ENCODE results near the gene THSD7A. TPM values are rescaled to one million over a fixed set of nuclear protein-coding genes. Genes with fewer than 3 reads are reported as not detected.

Gene THSD7A
- total and polyA plus RNA-seq, 5 experiments from 2014 or later: not detected

DNA sequence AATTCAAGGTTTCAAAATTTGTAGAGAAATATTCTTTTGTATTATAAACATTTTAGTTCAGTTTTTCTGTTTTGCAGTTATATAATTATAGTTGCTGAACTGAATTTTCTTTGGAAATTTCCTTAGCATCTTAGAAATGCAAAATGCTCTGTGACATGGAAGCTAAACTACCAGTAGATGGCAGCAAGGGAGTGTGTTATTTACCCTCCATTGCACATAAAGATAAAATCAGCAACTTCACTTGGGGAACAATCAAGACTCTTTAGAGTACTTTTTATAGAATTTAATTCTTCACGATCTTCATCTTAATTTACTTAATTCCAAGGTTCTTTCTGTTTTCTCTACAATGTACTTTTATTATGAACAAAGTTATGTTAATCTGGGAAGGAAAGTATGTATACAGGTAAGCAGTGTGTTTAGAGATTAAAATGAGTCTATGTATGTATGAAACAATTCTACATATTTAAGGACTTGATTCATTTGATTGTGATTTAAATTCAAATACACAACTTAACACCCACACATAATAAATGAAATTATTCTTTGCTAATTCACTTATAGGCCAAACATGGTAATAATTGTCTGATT is 404.2 kb downstream of the THSD7A start:
- ATAC-seq (no peak), DNase-seq (peak in 3 of 10 donors; percentile 5 to 6 (median 5))
- Mint-ChIP-seq H3K27ac (no peak overlapping the region), H3K36me3 (no peaks in the 10 kb centered on the region), H3K9me3 (no peaks in the 10 kb centered on the region), H3K4me3 (no peak overlapping the region), H3K27me3 (no peaks in the 10 kb centered on the region), H3K4me1 (peaks cover 0 to 4% (median 0%) of the 10 kb centered on the region in 4 donors)
- POLR2A ChIA-PET: no interaction called here

DNA sequence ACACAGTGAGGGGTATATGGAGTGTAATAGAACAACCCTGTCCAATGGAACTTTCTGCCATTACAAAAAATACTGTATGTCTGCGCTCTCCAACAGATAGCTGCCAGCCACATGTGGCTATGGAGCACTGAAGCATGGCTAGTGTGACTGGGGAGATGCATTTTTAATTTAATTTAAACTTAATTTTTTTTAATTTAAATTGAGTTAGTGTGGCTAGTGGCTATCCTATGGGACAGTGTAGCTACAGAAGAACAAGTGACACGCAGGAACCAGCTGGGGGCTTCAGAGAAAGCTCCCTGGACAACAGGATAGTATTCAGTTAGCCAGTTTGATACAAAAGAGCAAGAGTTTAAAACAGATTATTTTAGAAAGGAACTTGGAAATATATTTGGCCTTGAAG is 408.0 kb downstream of the THSD7A start:
- Mint-ChIP-seq H3K4me1 (no peaks in the 10 kb centered on the region), H3K27me3 (peaks cover 0 to 5% (median 0%) of the 10 kb centered on the region in 5 donors), H3K36me3 (peaks cover 0 to 6% (median 0%) of the 10 kb centered on the region in 3 donors), H3K4me3 (no peak overlapping the region), H3K9me3 (peaks cover 0 to 16% (median 0%) of the 10 kb centered on the region in 9 donors), H3K27ac (no peak overlapping the region)
- DNase-seq (no peak), ATAC-seq (no peak)
- POLR2A ChIA-PET: no interaction called here

DNA sequence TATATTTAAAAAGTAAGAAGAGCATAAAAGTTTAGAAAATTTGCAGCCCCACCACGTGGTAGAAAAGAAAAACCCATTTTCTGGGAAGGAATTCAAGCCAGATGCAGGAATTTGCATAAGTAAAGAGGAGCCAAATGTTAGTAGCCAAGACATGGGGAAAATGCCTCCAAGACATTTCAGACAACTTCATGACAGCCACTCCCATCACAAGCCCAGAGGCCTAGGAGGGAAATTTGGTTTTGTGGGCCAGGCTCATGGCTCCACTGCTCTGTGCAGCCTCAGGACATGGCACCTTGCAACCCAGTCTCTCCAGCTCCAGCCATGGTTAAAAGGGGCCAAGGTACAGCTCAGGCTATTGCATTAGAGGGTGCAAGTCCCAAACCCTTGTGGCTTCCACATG is 411.9 kb downstream of the THSD7A start:
- H3K9me3 Mint-ChIP-seq: peaks cover 0 to 21% (median 1%) of the 10 kb centered on the region in 9 donors
- no peaks in the 10 kb centered on the region for H3K4me1 Mint-ChIP-seq
- POLR2A ChIA-PET: no interaction called here
- H3K27ac Mint-ChIP-seq: no peak overlapping the region
- H3K4me3 Mint-ChIP-seq: no peak overlapping the region
- DNase-seq: no peak
- H3K27me3 Mint-ChIP-seq: peaks cover 0 to 5% (median 0%) of the 10 kb centered on the region in 5 donors
- peaks cover 0 to 6% (median 0%) of the 10 kb centered on the region in 3 donors for H3K36me3 Mint-ChIP-seq
- no peak for ATAC-seq

DNA sequence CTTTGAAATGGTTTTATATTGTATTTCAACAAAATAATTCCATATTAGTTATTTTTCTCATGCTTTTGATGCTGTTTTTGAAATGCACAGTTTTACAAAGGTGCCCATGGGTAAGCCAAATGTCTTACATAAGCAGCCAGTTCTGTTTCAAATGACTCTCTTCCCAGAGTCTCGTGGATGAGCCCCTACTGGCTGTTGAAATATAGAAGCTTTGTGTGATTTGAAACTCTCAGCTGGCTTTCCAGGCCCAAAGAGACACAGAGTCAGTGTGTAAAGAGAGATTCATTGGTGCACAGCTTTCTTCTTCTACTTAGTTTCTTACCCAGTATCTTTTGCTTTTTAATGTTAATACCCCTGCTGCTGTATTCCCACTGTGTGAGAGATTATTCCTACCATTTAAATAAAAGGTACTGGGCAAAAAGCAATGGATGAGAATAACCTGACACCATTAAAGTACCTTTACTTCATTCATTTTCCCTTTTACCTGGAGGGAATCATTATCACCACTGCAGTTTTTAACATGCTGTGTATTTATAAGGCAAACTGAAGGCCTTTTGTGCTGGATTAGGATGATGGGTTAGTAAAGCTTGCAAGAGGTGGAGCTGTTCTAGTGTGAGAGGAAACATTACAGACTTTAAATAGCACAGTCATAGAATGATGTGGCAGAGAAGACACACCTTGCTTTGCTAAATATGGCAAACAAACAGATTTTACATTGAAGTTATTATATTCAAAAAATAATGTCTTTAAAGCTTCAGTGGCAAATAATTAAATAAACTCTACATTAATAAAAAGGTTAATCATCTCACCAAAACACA is 415.1 kb downstream of the THSD7A start:
- Mint-ChIP-seq H3K27ac (no peak overlapping the region), H3K9me3 (peaks cover 0 to 36% (median 6%) of the 10 kb centered on the region in 9 donors), H3K27me3 (peaks cover 0 to 5% (median 0%) of the 10 kb centered on the region in 5 donors), H3K36me3 (peaks cover 0 to 14% (median 0%) of the 10 kb centered on the region in 3 donors), H3K4me3 (no peak overlapping the region), H3K4me1 (no peaks in the 10 kb centered on the region)
- no peak for ATAC-seq
- POLR2A ChIA-PET: no interaction called here
- DNase-seq: no peak

DNA sequence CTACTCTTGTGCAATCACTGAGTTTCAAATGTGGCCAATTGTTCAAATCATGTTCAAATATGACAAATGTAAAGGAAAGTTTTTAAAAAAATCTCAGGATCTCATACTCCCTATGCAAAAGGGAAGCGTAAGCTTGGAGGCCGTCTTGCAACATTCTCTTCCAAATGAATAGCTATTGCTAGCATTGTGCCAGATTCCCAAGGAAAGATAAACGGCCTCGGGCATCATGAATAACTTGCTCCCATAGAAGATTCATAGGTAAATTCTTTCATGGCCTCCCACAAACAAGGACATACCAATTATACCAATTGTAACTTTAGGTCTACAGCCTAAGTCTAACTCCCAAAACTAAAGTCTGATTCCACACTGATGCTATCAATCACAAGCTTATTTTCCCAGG is 416.9 kb downstream of the THSD7A start:
- POLR2A ChIA-PET: no interaction called here

DNA sequence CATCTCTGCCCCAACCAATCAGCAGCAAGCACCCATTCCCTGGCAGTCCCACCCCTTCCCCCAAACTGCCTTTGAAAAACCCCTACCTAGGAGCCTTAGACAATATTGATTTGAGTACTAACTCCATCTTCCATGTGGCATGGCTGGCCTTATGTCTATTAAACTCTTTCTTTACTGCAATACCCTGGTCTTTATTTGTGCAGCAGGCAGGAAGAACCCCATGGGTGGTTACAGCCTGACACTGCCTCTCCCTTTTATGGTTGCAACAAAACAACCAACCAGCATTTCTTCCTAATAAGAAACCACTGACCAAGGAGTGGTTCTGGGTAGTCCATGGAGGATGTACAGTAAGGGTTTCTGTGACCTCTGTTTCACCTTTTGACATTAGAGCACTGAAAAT is 418.1 kb downstream of the THSD7A start:
- Mint-ChIP-seq H3K4me3 (no peak overlapping the region), H3K27me3 (peaks cover 0 to 2% (median 0%) of the 10 kb centered on the region in 5 donors), H3K4me1 (no peaks in the 10 kb centered on the region), H3K36me3 (peaks cover 0 to 8% (median 0%) of the 10 kb centered on the region in 3 donors), H3K9me3 (peaks cover 0 to 20% (median 5%) of the 10 kb centered on the region in 9 donors), H3K27ac (no peak overlapping the region)
- ATAC-seq (no peak), DNase-seq (no peak)
- POLR2A ChIA-PET: no interaction called here

More for the DNA sequence above, 416.9 kb downstream of the THSD7A start:
- no peak for ATAC-seq
- H3K36me3 Mint-ChIP-seq: peaks cover 0 to 14% (median 0%) of the 10 kb centered on the region in 3 donors
- H3K4me1 Mint-ChIP-seq: no peaks in the 10 kb centered on the region
- no peak for DNase-seq
- H3K27me3 Mint-ChIP-seq: peaks cover 0 to 5% (median 0%) of the 10 kb centered on the region in 5 donors
- no peak overlapping the region for H3K27ac Mint-ChIP-seq
- H3K4me3 Mint-ChIP-seq: no peak overlapping the region
- peaks cover 0 to 29% (median 6%) of the 10 kb centered on the region in 9 donors for H3K9me3 Mint-ChIP-seq

DNA sequence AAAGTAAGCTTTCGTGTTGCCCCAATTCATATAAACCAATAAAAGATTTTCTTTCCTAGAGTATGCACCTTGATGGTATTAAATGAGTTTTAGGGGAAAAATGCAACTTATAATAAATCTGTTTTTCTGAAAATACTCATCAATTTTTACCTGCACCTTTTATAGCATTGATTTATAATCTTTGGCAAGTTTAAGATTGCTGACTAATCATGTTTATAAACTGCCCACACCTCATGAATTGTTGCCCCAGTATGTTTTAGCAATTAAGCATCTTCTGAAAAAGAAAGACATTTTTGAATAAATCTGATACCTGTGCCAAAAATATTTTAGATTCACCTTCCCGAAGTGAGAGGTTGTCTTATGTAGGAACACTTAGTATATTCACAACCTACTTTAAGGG is 420.0 kb downstream of the THSD7A start:
- ATAC-seq: no peak
- peaks cover 0 to 8% (median 0%) of the 10 kb centered on the region in 3 donors for H3K36me3 Mint-ChIP-seq
- peaks cover 0 to 20% (median 5%) of the 10 kb centered on the region in 9 donors for H3K9me3 Mint-ChIP-seq
- H3K27me3 Mint-ChIP-seq: peaks cover 0 to 2% (median 0%) of the 10 kb centered on the region in 5 donors
- H3K4me1 Mint-ChIP-seq: no peaks in the 10 kb centered on the region
- H3K4me3 Mint-ChIP-seq: no peak overlapping the region
- POLR2A ChIA-PET: no interaction called here
- H3K27ac Mint-ChIP-seq: no peak overlapping the region
- no peak for DNase-seq

DNA sequence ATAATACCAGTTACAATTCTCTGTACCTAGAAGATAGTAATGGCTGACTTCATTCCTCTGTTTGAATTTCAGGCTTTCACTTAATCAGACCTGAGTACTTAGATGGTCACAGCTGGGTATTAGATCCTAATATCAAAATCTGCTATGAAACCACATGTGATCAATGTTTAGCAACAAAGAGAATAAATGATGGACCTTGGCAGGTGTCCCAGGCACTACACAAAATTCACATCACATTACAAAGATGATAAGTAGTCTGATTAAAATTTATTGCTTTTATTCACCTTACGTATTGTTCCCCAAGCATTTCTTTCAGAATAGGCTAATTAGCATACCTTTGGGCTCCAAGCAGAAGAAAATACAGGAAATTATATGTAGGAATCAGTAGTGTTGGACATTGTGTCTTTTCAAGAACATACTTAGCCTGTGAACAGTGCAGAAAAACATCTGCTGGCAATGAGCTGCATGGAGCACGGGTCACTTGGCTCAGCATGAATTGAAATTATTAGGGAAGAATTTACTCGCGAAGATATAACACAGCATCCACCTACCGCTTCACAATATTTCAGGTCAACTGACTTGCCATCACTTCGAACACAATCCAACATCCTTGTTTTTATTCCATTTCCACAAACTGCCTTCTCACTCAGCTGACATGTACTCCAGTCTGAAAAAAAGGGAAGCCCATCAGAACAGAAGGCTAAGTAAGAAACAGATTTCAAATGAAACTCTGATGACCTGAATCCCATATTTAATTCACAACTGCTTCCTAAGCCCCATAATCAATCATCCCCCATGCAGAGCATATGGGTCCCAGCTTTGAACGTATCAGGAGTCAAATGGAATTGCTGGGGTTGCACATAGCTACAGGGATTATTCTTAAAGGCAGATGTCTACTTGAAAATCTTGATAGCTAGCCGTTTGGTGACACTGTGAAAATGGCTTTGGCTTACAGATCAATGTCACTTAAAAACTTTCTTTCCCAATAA is 421.0 kb downstream of the THSD7A start:
- Mint-ChIP-seq H3K27ac (no peak overlapping the region), H3K4me1 (no peaks in the 10 kb centered on the region), H3K4me3 (no peak overlapping the region), H3K27me3 (peaks cover 0 to 2% (median 0%) of the 10 kb centered on the region in 5 donors), H3K9me3 (peaks cover 0 to 20% (median 5%) of the 10 kb centered on the region in 9 donors), H3K36me3 (peaks cover 0 to 8% (median 0%) of the 10 kb centered on the region in 3 donors)
- no peak for DNase-seq
- POLR2A ChIA-PET: no interaction called here
- ATAC-seq: no peak

DNA sequence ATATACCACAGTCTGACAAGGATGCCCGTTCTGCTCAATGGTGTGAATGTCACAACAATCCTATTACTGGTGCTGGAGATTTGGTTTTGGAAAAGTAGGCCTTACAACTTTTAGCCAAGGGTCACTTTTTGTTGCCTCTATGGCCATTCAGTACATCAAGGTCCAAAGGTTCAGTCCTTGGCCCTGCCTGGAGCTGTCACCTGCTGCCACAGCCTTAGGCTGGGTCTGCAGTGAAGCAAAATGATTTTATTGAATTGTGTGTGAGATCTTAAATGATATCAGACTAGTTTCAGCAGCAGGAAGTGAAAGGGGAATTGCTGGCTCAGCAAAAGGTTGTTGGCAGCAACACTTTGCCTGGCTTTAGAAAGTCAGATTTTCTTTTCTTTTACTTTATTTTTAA is 427.6 kb downstream of the THSD7A start:
- H3K4me1 Mint-ChIP-seq: no peaks in the 10 kb centered on the region
- H3K27me3 Mint-ChIP-seq: no peaks in the 10 kb centered on the region
- no peak overlapping the region for H3K4me3 Mint-ChIP-seq
- no peak overlapping the region for H3K27ac Mint-ChIP-seq
- ATAC-seq (no peak), DNase-seq (no peak)
- peaks cover 0 to 5% (median 0%) of the 10 kb centered on the region in 9 donors for H3K9me3 Mint-ChIP-seq
- no peaks in the 10 kb centered on the region for H3K36me3 Mint-ChIP-seq
- POLR2A ChIA-PET: no interaction called here

DNA sequence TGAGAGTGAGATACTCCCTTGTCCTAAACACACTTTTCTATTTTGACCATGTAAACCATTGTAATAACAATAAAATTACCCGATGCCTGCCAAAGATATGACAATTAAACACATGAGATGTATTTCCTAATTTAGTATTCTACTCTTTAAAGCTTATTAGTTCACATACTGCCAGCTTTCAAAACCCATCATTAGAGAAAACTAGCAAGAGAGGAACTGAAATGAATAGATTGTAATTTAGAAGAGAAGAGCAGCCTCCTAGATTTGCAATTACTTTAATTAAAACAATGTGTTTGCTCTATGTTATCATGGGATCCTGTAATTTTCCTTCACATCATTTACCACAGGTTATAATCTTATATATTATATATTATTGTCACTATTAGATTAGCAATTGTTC is 428.2 kb downstream of the THSD7A start:
- DNase-seq (no peak), ATAC-seq (no peak)
- Mint-ChIP-seq H3K27ac (no peak overlapping the region), H3K27me3 (no peaks in the 10 kb centered on the region), H3K4me3 (no peak overlapping the region), H3K36me3 (peaks cover 0 to 3% (median 0%) of the 10 kb centered on the region in 3 donors), H3K4me1 (no peaks in the 10 kb centered on the region), H3K9me3 (peaks cover 0 to 6% (median 0%) of the 10 kb centered on the region in 9 donors)
- POLR2A ChIA-PET: no interaction called here

DNA sequence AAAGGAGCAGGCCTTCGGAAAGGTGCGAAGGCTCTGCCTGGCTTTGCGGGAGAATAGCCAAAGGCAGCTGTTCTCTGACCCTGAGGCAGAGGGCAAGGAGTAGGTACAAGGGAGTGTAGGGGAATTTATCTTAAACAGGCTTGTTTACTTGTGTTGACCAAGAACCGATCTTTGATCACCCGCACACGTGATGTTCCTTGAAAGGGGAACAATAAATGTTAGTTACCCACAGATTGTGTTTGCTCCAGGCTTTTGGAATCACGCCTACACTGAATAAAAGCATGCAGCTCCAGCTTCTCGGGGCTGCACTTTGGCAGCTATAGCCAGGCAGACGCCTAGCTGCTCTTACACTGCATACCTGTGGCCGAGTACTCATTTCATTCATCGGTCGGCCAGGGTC is 437.6 kb downstream of the THSD7A start:
- H3K27ac Mint-ChIP-seq: no peak overlapping the region
- H3K27me3 Mint-ChIP-seq: peaks cover 0 to 4% (median 2%) of the 10 kb centered on the region in 5 donors
- H3K9me3 Mint-ChIP-seq: peaks cover 0 to 21% (median 9%) of the 10 kb centered on the region in 9 donors
- H3K36me3 Mint-ChIP-seq: peaks cover 0 to 4% (median 0%) of the 10 kb centered on the region in 3 donors
- H3K4me3 Mint-ChIP-seq: no peak overlapping the region
- ATAC-seq: no peak
- no peak for DNase-seq
- no peaks in the 10 kb centered on the region for H3K4me1 Mint-ChIP-seq
- POLR2A ChIA-PET: no interaction called here

DNA sequence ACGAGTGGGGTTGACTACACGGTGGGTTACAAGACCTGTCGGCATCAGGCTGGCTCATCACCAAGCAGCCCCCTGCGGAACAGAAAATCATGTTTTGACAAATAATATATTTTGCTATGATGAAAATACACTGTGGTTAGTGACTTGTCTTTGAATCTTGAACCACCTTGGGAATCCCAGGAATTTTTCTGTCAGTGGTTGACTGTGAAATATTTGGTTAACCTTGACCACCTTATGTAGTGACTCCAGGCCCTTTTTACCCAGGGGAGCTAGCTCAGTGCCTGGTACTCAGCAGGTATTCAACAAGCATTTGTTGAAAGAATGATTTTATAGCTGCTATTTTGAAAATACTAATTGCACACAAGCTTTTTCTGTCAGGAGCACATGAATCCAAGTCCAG is 452.4 kb downstream of the THSD7A start:
- Mint-ChIP-seq H3K27ac (no peak overlapping the region), H3K4me1 (no peaks in the 10 kb centered on the region), H3K9me3 (no peaks in the 10 kb centered on the region), H3K4me3 (no peak overlapping the region), H3K27me3 (no peaks in the 10 kb centered on the region), H3K36me3 (no peaks in the 10 kb centered on the region)
- POLR2A ChIA-PET: no interaction called here
- DNase-seq (no peak), ATAC-seq (no peak)
